Measurements from ENCODE around the gene WDFY3. TPM values are rescaled to one million over a fixed set of nuclear protein-coding genes. Genes with fewer than 3 reads are reported as not detected.
A peak's percentile ranks its signal among the peaks of the same experiment; 100 is the strongest.

WDFY3 gene, protein sequence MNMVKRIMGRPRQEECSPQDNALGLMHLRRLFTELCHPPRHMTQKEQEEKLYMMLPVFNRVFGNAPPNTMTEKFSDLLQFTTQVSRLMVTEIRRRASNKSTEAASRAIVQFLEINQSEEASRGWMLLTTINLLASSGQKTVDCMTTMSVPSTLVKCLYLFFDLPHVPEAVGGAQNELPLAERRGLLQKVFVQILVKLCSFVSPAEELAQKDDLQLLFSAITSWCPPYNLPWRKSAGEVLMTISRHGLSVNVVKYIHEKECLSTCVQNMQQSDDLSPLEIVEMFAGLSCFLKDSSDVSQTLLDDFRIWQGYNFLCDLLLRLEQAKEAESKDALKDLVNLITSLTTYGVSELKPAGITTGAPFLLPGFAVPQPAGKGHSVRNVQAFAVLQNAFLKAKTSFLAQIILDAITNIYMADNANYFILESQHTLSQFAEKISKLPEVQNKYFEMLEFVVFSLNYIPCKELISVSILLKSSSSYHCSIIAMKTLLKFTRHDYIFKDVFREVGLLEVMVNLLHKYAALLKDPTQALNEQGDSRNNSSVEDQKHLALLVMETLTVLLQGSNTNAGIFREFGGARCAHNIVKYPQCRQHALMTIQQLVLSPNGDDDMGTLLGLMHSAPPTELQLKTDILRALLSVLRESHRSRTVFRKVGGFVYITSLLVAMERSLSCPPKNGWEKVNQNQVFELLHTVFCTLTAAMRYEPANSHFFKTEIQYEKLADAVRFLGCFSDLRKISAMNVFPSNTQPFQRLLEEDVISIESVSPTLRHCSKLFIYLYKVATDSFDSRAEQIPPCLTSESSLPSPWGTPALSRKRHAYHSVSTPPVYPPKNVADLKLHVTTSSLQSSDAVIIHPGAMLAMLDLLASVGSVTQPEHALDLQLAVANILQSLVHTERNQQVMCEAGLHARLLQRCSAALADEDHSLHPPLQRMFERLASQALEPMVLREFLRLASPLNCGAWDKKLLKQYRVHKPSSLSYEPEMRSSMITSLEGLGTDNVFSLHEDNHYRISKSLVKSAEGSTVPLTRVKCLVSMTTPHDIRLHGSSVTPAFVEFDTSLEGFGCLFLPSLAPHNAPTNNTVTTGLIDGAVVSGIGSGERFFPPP (N-terminal part only)
- total RNA-seq = 1 to 10 TPM in 1 of 5 donors, under 1 TPM in 4; 0.47 to 1.3 (median 0.68) TPM
- 0.53 TPM for total RNA-seq (2013)
- 0 to 15.2 (median 0.79) reads per million in 29 experiments for total RNA-seq

DNA sequence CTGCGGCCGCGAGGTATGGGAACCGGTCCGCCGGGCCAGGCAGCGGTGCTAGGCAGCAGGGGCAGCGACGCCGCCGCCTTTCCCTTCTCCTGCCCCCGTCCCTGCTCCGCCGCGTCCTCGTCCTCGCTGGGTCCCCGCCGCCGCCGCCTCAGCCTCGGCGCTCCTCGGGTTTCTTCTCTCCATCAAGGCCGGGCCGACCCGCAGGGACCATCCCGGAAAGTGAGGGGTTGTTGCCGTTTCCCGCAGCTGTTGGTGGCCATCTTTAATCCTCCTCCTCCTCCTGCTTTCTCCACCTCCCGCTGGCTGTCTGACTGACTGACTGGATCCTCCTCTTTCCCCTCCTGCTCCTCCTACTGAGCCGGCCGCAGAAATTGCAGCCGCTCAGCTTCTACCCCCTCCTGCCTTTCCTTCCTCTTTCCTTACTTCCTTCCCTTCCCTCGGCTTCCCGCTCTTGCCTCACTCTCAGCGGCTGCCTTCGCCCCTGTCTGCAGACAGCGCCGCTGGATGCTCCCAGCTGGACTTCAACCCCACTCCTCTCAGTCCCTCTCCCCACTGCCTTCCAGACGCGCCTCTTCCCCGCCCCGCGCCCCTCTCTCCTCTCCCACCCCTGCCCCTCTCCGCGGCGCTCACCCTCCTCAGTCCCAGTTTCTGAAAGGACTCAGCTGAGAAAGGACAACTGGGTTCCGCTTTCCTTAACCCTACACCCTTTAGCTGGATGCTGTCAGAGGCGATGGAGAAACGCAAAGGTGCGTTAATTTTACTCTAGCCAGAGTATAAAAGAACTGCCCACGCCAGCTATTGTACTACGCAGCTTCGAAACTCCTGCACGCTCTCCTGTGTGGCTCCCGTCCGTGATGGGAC, at the start of gene WDFY3:
Gene WDFY3, minus strand, starts transcription at position 309 of the 861 bp plus-strand sequence. CDS start 106,099 bp downstream, outside the sequence.
- Mint-ChIP-seq H3K4me1 (peaks cover 12 to 17% (median 16%) of the 10 kb centered on the region in 3 donors), H3K4me3 (peak within 1 kb of the TSS; percentile 60 to 79 (median 73)), H3K27ac (no peak within 1 kb of the TSS), H3K27me3 (peaks cover 23 to 32% of the 10 kb centered on the region in 2 donors), H3K36me3 (no peaks in the 10 kb centered on the region), H3K9me3 (no peaks in the 10 kb centered on the region)
- peak in 2 of 4 experiments; percentile 13 to 32 for ATAC-seq (replicated peaks in 1 of 4)
- Histone ChIP-seq H3K27me3 (replicated peaks in 1 of 2; ENCODE audit: control insufficient read depth in 2 of 2, extremely low read depth in 1 of 2, insufficient read depth in 2 of 2, low read length in 1 of 2) (peaks cover 9 to 21% of the 10 kb centered on the region in 2 experiments), H3K36me3 (ENCODE audit: control insufficient read depth in 2 of 2, extremely low read depth in 1 of 2, insufficient read depth in 1 of 2, low read length in 1 of 2) (no peaks in the 10 kb centered on the region), H3K4me3 (ENCODE audit: control insufficient read depth in 1 of 2, extremely low read depth in 1 of 2, low read length in 1 of 2) (peak within 1 kb of the TSS; percentile 13 to 64), H3K4me1 (ENCODE audit: control insufficient read depth in 1 of 2, extremely low read depth in 1 of 2, insufficient read depth in 2 of 2, low read length in 2 of 2) (peaks cover 4 to 11% of the 10 kb centered on the region in 2 experiments), H3K9me3 (no peaks in the 10 kb centered on the region), H3K27ac (ENCODE audit: low read length) (no peak within 1 kb of the TSS)
- CTCF ChIA-PET = no interaction called here
- DNase-seq = peak in 2 of 35 experiments; percentile 4 to 31
- POLR2A ChIA-PET = no interaction called here
- 2% methylated on average over 51 of the region's 58 CpGs for WGBS (ENCODE audit: insufficient coverage)

DNA sequence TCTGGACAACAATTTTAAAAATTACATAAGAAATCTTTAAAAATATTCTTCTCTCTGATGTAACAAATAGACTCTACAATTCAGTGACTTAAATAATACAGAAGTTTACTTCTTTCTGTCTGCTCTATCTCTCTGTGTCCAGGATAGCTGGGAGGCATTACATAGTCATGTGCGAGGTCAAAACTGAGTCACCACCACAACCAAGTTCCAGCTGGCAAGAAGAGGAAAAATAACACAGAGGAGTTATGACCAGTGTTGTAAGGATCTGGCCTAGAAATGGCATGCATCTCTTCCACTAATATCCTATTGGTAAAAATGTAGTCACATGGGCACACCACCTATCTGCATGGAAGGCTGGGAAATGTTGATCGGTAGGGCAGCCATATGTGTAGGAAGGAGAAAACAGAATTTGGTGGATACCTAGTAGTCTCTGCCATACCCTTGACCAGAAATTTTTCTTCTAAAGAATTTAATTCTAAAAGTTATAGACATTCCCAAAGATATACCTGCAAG, 39.4 kb upstream of the WDFY3 start:
- Mint-ChIP-seq H3K27me3 (no peaks in the 10 kb centered on the region), H3K4me3 (no peak overlapping the region), H3K4me1 (no peaks in the 10 kb centered on the region), H3K27ac (no peak overlapping the region), H3K9me3 (peaks cover 0 to 2% (median 0%) of the 10 kb centered on the region in 3 donors), H3K36me3 (no peaks in the 10 kb centered on the region)
- no peak overlapping the region for H3K27ac ChIP-seq (ENCODE audit: low read length)
- ATAC-seq (replicated peaks in 1 of 4) (no peak), DNase-seq (no peak)
- H3K4me1 ChIP-seq (ENCODE audit: control insufficient read depth in 1 of 2, extremely low read depth in 1 of 2, insufficient read depth in 2 of 2, low read length in 2 of 2) = no peaks in the 10 kb centered on the region
- no peaks in the 10 kb centered on the region for H3K36me3 ChIP-seq (ENCODE audit: control insufficient read depth in 2 of 2, extremely low read depth in 1 of 2, insufficient read depth in 1 of 2, low read length in 1 of 2)
- H3K4me3 ChIP-seq (ENCODE audit: control insufficient read depth in 1 of 2, extremely low read depth in 1 of 2, low read length in 1 of 2) = no peak overlapping the region
- no CpG with 5 or more reads among the region's 2 CpGs for WGBS (ENCODE audit: insufficient coverage)
- no peaks in the 10 kb centered on the region for H3K9me3 ChIP-seq
- ChIA-PET POLR2A (no interaction called here), CTCF (no interaction called here)
- no peaks in the 10 kb centered on the region for H3K27me3 ChIP-seq (replicated peaks in 1 of 2; ENCODE audit: control insufficient read depth in 2 of 2, extremely low read depth in 1 of 2, insufficient read depth in 2 of 2, low read length in 1 of 2)

DNA sequence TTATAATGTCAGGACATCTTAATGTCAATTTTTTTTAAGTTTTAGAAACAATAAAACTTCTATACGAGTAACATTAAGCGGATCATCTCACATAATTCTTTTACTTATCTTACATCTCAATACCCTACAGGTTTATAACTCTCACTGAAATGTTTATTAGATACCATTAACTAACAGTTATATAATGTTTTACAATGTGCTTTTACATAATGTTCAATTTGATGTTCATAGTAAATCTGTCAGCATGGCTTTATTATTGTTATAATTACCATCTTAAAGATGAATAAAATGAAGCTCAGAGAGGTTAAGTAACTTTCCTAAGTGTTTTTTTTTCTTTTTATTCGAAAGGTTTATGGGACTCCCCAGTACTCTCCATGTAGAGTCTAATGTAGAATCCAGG, 33.9 kb upstream of the WDFY3 start:
- no peak overlapping the region for H3K27ac Mint-ChIP-seq
- WGBS (ENCODE audit: insufficient coverage) = no CpG with 5 or more reads among the region's 3 CpGs
- ATAC-seq (replicated peaks in 1 of 4) (no peak), DNase-seq (no peak)
- Histone ChIP-seq H3K36me3 (ENCODE audit: control insufficient read depth in 2 of 2, extremely low read depth in 1 of 2, insufficient read depth in 1 of 2, low read length in 1 of 2) (no peaks in the 10 kb centered on the region), H3K27me3 (replicated peaks in 1 of 2; ENCODE audit: control insufficient read depth in 2 of 2, extremely low read depth in 1 of 2, insufficient read depth in 2 of 2, low read length in 1 of 2) (no peaks in the 10 kb centered on the region), H3K4me3 (ENCODE audit: control insufficient read depth in 1 of 2, extremely low read depth in 1 of 2, low read length in 1 of 2) (no peak overlapping the region), H3K27ac (ENCODE audit: low read length) (no peak overlapping the region), H3K9me3 (no peaks in the 10 kb centered on the region), H3K4me1 (ENCODE audit: control insufficient read depth in 1 of 2, extremely low read depth in 1 of 2, insufficient read depth in 2 of 2, low read length in 2 of 2) (no peaks in the 10 kb centered on the region)
- peaks cover 0 to 12% (median 4%) of the 10 kb centered on the region in 3 donors for H3K9me3 Mint-ChIP-seq
- no peak overlapping the region for H3K4me3 Mint-ChIP-seq
- ChIA-PET POLR2A (interaction anchor here in 1 of 2 donors (0.6 kb wide), 1 partner anchor 8 kb away, joined by 3 read pairs; no protein-coding TSS in a partner anchor), CTCF (no interaction called here)
- H3K4me1 Mint-ChIP-seq = no peaks in the 10 kb centered on the region
- no peaks in the 10 kb centered on the region for H3K27me3 Mint-ChIP-seq
- no peaks in the 10 kb centered on the region for H3K36me3 Mint-ChIP-seq

DNA sequence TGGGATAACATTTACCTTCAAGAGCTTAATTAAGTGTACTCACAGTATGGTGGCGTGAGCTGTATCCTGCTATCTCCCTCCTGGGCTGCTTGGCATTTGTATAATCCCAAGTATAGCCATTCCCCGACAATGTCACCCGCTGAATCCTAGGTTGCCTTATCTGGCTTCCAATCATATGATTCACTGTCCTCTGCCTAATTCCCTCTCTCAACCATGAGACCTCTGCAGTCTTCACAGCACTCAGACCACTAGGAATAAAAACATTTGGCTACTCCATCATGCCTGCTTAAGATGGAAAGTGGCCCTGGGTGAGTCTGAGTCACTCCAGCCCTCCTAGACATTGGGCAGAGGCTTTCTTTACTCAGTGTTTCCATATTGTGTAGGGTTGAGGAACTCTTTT, 28.9 kb upstream of the WDFY3 start:
- no peaks in the 10 kb centered on the region for H3K9me3 ChIP-seq
- H3K27ac Mint-ChIP-seq = no peak overlapping the region
- no peaks in the 10 kb centered on the region for H3K36me3 Mint-ChIP-seq
- H3K4me3 ChIP-seq (ENCODE audit: control insufficient read depth in 1 of 2, extremely low read depth in 1 of 2, low read length in 1 of 2) = no peak overlapping the region
- H3K27me3 ChIP-seq (replicated peaks in 1 of 2; ENCODE audit: control insufficient read depth in 2 of 2, extremely low read depth in 1 of 2, insufficient read depth in 2 of 2, low read length in 1 of 2) = no peaks in the 10 kb centered on the region
- H3K27ac ChIP-seq (ENCODE audit: low read length) = no peak overlapping the region
- no peaks in the 10 kb centered on the region for H3K27me3 Mint-ChIP-seq
- ATAC-seq (replicated peaks in 1 of 4) (no peak), DNase-seq (no peak)
- WGBS (ENCODE audit: insufficient coverage) = 88% methylated on average over 3 of the region's 3 CpGs
- H3K9me3 Mint-ChIP-seq = peaks cover 0 to 12% (median 4%) of the 10 kb centered on the region in 3 donors
- no peaks in the 10 kb centered on the region for H3K4me1 Mint-ChIP-seq
- POLR2A ChIA-PET = no interaction called here
- H3K4me3 Mint-ChIP-seq = no peak overlapping the region
- H3K4me1 ChIP-seq (ENCODE audit: control insufficient read depth in 1 of 2, extremely low read depth in 1 of 2, insufficient read depth in 2 of 2, low read length in 2 of 2) = no peaks in the 10 kb centered on the region
- CTCF ChIA-PET = no interaction called here
- H3K36me3 ChIP-seq (ENCODE audit: control insufficient read depth in 2 of 2, extremely low read depth in 1 of 2, insufficient read depth in 1 of 2, low read length in 1 of 2) = no peaks in the 10 kb centered on the region

DNA sequence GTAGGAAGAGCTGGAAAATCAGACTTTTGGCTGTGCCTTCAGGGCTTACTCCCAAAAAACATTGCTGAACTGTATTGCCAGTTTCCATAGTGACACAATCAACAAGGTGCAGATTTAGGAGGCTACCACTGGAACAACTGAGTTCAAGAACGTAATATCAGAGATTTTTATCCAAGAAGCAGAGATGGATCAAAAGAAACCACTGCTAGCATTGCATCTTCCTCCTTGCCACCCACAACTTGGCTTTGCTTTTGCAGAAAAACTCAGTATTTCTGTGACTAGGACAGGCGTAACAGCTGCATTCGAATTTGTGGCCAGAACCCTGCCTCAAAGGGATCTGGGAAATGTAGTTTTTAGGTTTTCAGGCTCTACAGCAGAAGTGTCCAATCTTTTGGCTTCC, 27.8 kb upstream of the WDFY3 start:
- H3K27me3 ChIP-seq (replicated peaks in 1 of 2; ENCODE audit: control insufficient read depth in 2 of 2, extremely low read depth in 1 of 2, insufficient read depth in 2 of 2, low read length in 1 of 2) = no peaks in the 10 kb centered on the region
- Mint-ChIP-seq H3K27me3 (no peaks in the 10 kb centered on the region), H3K27ac (no peak overlapping the region), H3K4me3 (no peak overlapping the region), H3K4me1 (no peaks in the 10 kb centered on the region), H3K9me3 (peaks cover 0 to 13% (median 4%) of the 10 kb centered on the region in 3 donors), H3K36me3 (no peaks in the 10 kb centered on the region)
- no peaks in the 10 kb centered on the region for H3K9me3 ChIP-seq
- no peaks in the 10 kb centered on the region for H3K36me3 ChIP-seq (ENCODE audit: control insufficient read depth in 2 of 2, extremely low read depth in 1 of 2, insufficient read depth in 1 of 2, low read length in 1 of 2)
- no peaks in the 10 kb centered on the region for H3K4me1 ChIP-seq (ENCODE audit: control insufficient read depth in 1 of 2, extremely low read depth in 1 of 2, insufficient read depth in 2 of 2, low read length in 2 of 2)
- DNase-seq (no peak), ATAC-seq (replicated peaks in 1 of 4) (no peak)
- H3K4me3 ChIP-seq (ENCODE audit: control insufficient read depth in 1 of 2, extremely low read depth in 1 of 2, low read length in 1 of 2) = no peak overlapping the region
- no peak overlapping the region for H3K27ac ChIP-seq (ENCODE audit: low read length)
- ChIA-PET CTCF (no interaction called here), POLR2A (no interaction called here)
- WGBS (ENCODE audit: insufficient coverage) = 60% methylated on average over 3 of the region's 3 CpGs

Measured in T-cell (primary cell).